ENCODE results near the gene CCDC24.

Gene CCDC24

GRCh38 chr1:44045064-44045463 is 53.7 kb downstream of the CCDC24 start:
- no peak for DNase-seq

Measured in activated CD4-positive, alpha-beta T cell treated with anti-CD3 and anti-CD28 coated beads, Interleukin-10, Interleukin-2, amounts not matched to agents 100 ng/mL and 50 ng/mL, durations not matched to agents 16 hours and 8 hours (primary cell).